Esophagus squamous epithelium (tissue), 5 donors: ENCODE data around the gene PTPRB. TPM values are rescaled to one million over a fixed set of nuclear protein-coding genes. Genes with fewer than 3 reads are reported as not detected.

ENCODE experiments used
- DNase-seq: peaks from one replicate; lab custom pipeline; 2025; lab: John Stamatoyannopoulos, UW
- H3K27ac ChIP-seq, 4 donors: fragments of 200-600 bp; sonication (generic); one replicate each; pipeline ENCODE4 v1.5.1; 2016 to 2019; ENCODE audit warnings: mild to moderate bottlenecking in 1 of 4
- H3K27me3 ChIP-seq, 4 donors: fragments of 200-600 bp; sonication (generic); 1 replicate in 3 of 4; 2 replicates in 1 of 4; pipeline versions ENCODE4 v1.5.1 to v1.6.0; 2017 to 2021; ENCODE audit warnings: antibody characterized with exemption in 1 of 4
- H3K36me3 ChIP-seq, 3 donors: fragments of 200-600 bp; sonication (generic); one replicate each; pipeline ENCODE4 v1.5.1; 2016 to 2019
- H3K4me1 ChIP-seq, 3 donors: fragments of 200-600 bp; sonication (generic); one replicate each; pipeline ENCODE4 v1.5.1; 2017 to 2019
- H3K4me3 ChIP-seq, 4 donors: fragments of 200-600 bp; sonication (generic); 1 replicate in 3 of 4; 2 replicates in 1 of 4; pipeline ENCODE4 v1.5.1; 2016 to 2019; ENCODE audit warnings: mild to moderate bottlenecking in 2 of 4, moderate library complexity in 1 of 4
- H3K9me3 ChIP-seq, 3 donors: fragments of 200-600 bp; sonication (generic); one replicate each; pipeline ENCODE4 v1.5.1; 2016 to 2019
- CTCF ChIP-seq, 6 experiments: fragments of 450-650 bp in 4 of 6; fragments of 200-600 bp in 2 of 6; sonication (generic) in 2 of 6; IDR thresholded peaks; one replicate each; pipeline ENCODE4 v1.5.1; 2016 to 2019; ENCODE audit warnings: antibody characterized with exemption in 6 of 6, mild to moderate bottlenecking in 4 of 6, moderate library complexity in 4 of 6
- POLR2A ChIP-seq, 4 donors: fragments of 450-650 bp; IDR thresholded peaks; one replicate each; pipeline ENCODE4 v1.6.1; 2017; ENCODE audit warnings: antibody characterized with exemption in 4 of 4, mild to moderate bottlenecking in 4 of 4, moderate library complexity in 3 of 4
- WGBS, 2 donors: methylation state at CpG; one replicate each; pipeline ENCODE4 v1.1.5; 2018; 5-methylcytosine and 5-hydroxymethylcytosine counted together
- intact Hi-C: fragments of 100-400 bp; cut with DNase I; formaldehyde crosslinking; loops from one replicate; pipeline ENCODE4 v1.15.0; 2022
- total RNA-seq, 4 donors: library from RNA; depleted of rRNA; stranded (reverse); fragments of >200 nt; gene quantifications; one replicate each; pipeline ENCODE4 v1.1.0, GENCODE V29; 2016
- donor health status: DM: yes; HTN: yes; CAD: no.

PTPRB gene
- total RNA-seq, 4 donors from 2014 or later: 4.0 to 22.9 (median 7.4) TPM

GRCh38 chr12:70551731-70552130, 85.5 kb downstream of the PTPRB start:
- no peak overlapping the region for H3K27ac ChIP-seq
- intact Hi-C loops: no loop called here
- WGBS, 2 donors: 62 to 81% methylated on average over 2 of the region's 2 CpGs

GRCh38 chr12:70550180-70550577, 87.0 kb downstream of the PTPRB start:
- WGBS, 2 donors: 83 to 88% methylated on average over 5 to 6 of the region's 6 CpGs
- intact Hi-C loops: no loop called here
- no peak overlapping the region for H3K4me3 ChIP-seq
- no peak overlapping the region for H3K27ac ChIP-seq
- H3K27me3 ChIP-seq: no peaks in the 10 kb centered on the region
- no peaks in the 10 kb centered on the region for H3K4me1 ChIP-seq
- no peak for DNase-seq
- no peaks in the 10 kb centered on the region for H3K36me3 ChIP-seq
- TF ChIP-seq POLR2A (IDR thresholded peaks at IDR 0.05) (no peak), CTCF (IDR thresholded peaks at IDR 0.05) (no peak)
- H3K9me3 ChIP-seq: no peaks in the 10 kb centered on the region

More at GRCh38 chr12:70551731-70552130, 85.5 kb downstream of the PTPRB start:
- DNase-seq: no peak
- Histone ChIP-seq H3K9me3 (no peaks in the 10 kb centered on the region), H3K27me3 (no peaks in the 10 kb centered on the region), H3K4me3 (no peak overlapping the region), H3K4me1 (no peaks in the 10 kb centered on the region), H3K36me3 (no peaks in the 10 kb centered on the region)
- TF ChIP-seq POLR2A (IDR thresholded peaks at IDR 0.05) (no peak), CTCF (IDR thresholded peaks at IDR 0.05) (no peak)

- no peaks in the 10 kb centered on the region for H3K9me3 ChIP-seq
- H3K27me3 ChIP-seq: no peaks in the 10 kb centered on the region
- TF ChIP-seq POLR2A (IDR thresholded peaks at IDR 0.05) (no peak), CTCF (IDR thresholded peaks at IDR 0.05) (no peak)
- H3K4me1 ChIP-seq: no peaks in the 10 kb centered on the region
- no peaks in the 10 kb centered on the region for H3K36me3 ChIP-seq
- intact Hi-C loops: no loop called here
- WGBS, 2 donors: 62 to 68% methylated on average over 10 of the region's 10 CpGs
- no peak for DNase-seq
- H3K4me3 ChIP-seq: no peak overlapping the region
- H3K27ac ChIP-seq: no peak overlapping the region
These were observed 87.7 kb downstream of the PTPRB start for GRCh38 chr12:70549340-70550179.

- no peak for DNase-seq
- intact Hi-C loops: no loop called here
- no peak overlapping the region for H3K4me3 ChIP-seq
- no peak for TF ChIP-seq POLR2A (IDR thresholded peaks at IDR 0.05)
- TF ChIP-seq CTCF (IDR thresholded peaks at IDR 0.05): no peak
- WGBS, 2 donors: 23 to 28% methylated on average over 6 of the region's 6 CpGs
- H3K27ac ChIP-seq: peak overlapping the region in 2 of 4 donors; percentile 2 to 5
- no peaks in the 10 kb centered on the region for H3K36me3 ChIP-seq
- H3K4me1 ChIP-seq: no peaks in the 10 kb centered on the region
- H3K27me3 ChIP-seq: no peaks in the 10 kb centered on the region
- H3K9me3 ChIP-seq: no peaks in the 10 kb centered on the region
These were observed 93.8 kb downstream of the PTPRB start for GRCh38 chr12:70543444-70543843.

- intact Hi-C loops: no loop called here
- no peaks in the 10 kb centered on the region for H3K36me3 ChIP-seq
- no peak for DNase-seq
- H3K27me3 ChIP-seq: no peaks in the 10 kb centered on the region
- H3K4me3 ChIP-seq: no peak overlapping the region
- H3K27ac ChIP-seq: no peak overlapping the region
- H3K4me1 ChIP-seq: no peaks in the 10 kb centered on the region
- WGBS, 2 donors: 25 to 50% methylated on average over 1 of the region's 1 CpG
- no peaks in the 10 kb centered on the region for H3K9me3 ChIP-seq
- TF ChIP-seq CTCF (IDR thresholded peaks at IDR 0.05) (no peak), POLR2A (IDR thresholded peaks at IDR 0.05) (no peak)
These were observed 96.2 kb downstream of the PTPRB start for GRCh38 chr12:70540996-70541395.
